SU-DHL-6 (cell line): Measurements from ENCODE around the gene PCYOX1L.
"Not testable (repeated sequence)": the region's sequence is repeated elsewhere in the genome, so short reads cannot be mapped to it uniquely, and the experiment has no call there.

Source experiments
- H2AFZ ChIP-seq: fragments of 200-600 bp; sonication (generic); 2 replicates; pipeline ENCODE4 v1.6.1; 2014; ENCODE audit warnings: low read depth, mild to moderate bottlenecking, moderate library complexity, mixed read lengths, antibody characterized with exemption, low read length; ENCODE audit not compliant: severe bottlenecking
- H3F3A ChIP-seq: fragments of 200-600 bp; shearing (Covaris generic); 2 replicates; pipeline ENCODE4 v1.6.0; 2016; ENCODE audit warnings: antibody characterized with exemption, mild to moderate bottlenecking; ENCODE audit not compliant: insufficient read depth
- H3K27ac ChIP-seq: fragments of 200-600 bp; sonication (generic); 2 replicates; pipeline ENCODE4 v1.5.1; 2016; ENCODE audit warnings: low read depth, mild to moderate bottlenecking, low read length, moderate library complexity, mixed read lengths
- H3K27me3 ChIP-seq: fragments of 200-600 bp; sonication (generic), shearing (Covaris generic); 2 replicates; pipeline ENCODE4 v1.6.0; 2014; ENCODE audit warnings: mild to moderate bottlenecking, low read length
- H3K36me3 ChIP-seq: fragments of 200-600 bp; sonication (generic); 2 replicates; pipeline ENCODE4 v1.6.1; 2014; ENCODE audit warnings: mild to moderate bottlenecking, low read length, mixed read lengths
- H3K4me2 ChIP-seq: fragments of 300-600, 200-600 bp; shearing (Covaris generic), sonication (generic); 2 replicates; pipeline ENCODE4 v1.6.0; 2014; ENCODE audit warnings: low read length, low read depth, mild to moderate bottlenecking; ENCODE audit not compliant: poor library complexity, severe bottlenecking
- H3K4me3 ChIP-seq: fragments of 200-600 bp; sonication (generic); 2 replicates; pipeline ENCODE4 v1.5.1; 2014; ENCODE audit warnings: antibody characterized with exemption, low read length, mild to moderate bottlenecking, mixed read lengths; ENCODE audit not compliant: insufficient read depth, poor library complexity, severe bottlenecking
- H3K79me2 ChIP-seq: fragments of 200-600 bp; sonication (generic); 2 replicates; pipeline ENCODE4 v1.6.1; 2014; ENCODE audit warnings: mild to moderate bottlenecking, low read length, moderate library complexity; ENCODE audit not compliant: insufficient read depth
- H3K9ac ChIP-seq: fragments of 200-600 bp; sonication (generic); 2 replicates; pipeline ENCODE4 v1.7.0; 2014; ENCODE audit warnings: mild to moderate bottlenecking, low read length
- H3K9me2 ChIP-seq: fragments of 200-600 bp; sonication (generic); replicated peaks from 2 replicates; pipeline ENCODE4 v1.6.1; 2014; ENCODE audit warnings: low read length; ENCODE audit not compliant: insufficient read depth
- H3K9me3 ChIP-seq: fragments of 200-600 bp; sonication (generic); 2 replicates; pipeline ENCODE4 v1.6.1; 2014; ENCODE audit warnings: low read length, mixed read lengths; ENCODE audit not compliant: insufficient read depth
- H4K20me1 ChIP-seq: fragments of 200-600 bp; sonication (generic); 2 replicates; pipeline ENCODE4 v1.6.1; 2014; ENCODE audit warnings: low read depth, mild to moderate bottlenecking, antibody characterized with exemption, low read length, moderate library complexity, mixed read lengths
- EZH2phosphoT487 ChIP-seq: fragments of 200-600 bp; sonication (generic), shearing (Covaris generic); conservative IDR thresholded peaks from 2 replicates; pipeline ENCODE4 v1.6.1; 2018; ENCODE audit warnings: mild to moderate bottlenecking, antibody characterized with exemption, low read length, moderate library complexity, mixed read lengths
- TF ChIP-seq, protein P1 (sequence below): fragments of 200-600 bp; sonication (generic); IDR thresholded peaks from one replicate; pipeline ENCODE4 v1.5.1; 2017; ENCODE audit warnings: antibody characterized with exemption, mild to moderate bottlenecking, low read length, moderate library complexity; ENCODE audit not compliant: insufficient read depth, poor library complexity, severe bottlenecking

PCYOX1L gene

DNA sequence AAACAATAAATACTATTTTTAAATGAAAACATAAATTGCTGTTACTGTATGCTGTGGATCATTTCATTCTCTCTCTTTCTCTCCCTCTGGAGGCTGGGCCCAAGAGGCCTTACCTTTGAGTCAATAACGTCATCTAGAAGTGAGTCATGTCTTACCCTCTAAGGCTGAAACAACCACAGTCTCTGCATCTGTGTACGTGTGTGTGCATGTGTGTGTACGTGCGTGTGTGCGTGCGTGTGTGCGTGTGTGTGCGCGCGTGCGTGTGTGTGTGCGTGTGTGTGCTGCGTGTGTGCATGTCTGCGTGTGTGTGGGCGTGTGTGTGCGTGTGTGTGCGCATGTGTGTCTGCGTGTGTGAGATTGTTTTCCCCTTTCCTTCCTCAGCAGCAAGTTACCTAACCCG is 34.9 kb downstream of the PCYOX1L start:
- H3K27me3 ChIP-seq, result 0 out of 2 replicates have a peak, but pooled peaks cover 4% of the 10 kb centered on the region
- H3K36me3 ChIP-seq, result no peaks in the 10 kb centered on the region
- no peak overlapping the region for H3K27ac ChIP-seq
- H3K9ac ChIP-seq, result no peak overlapping the region
- no peaks in the 10 kb centered on the region for H3K9me2 ChIP-seq
- no peaks in the 10 kb centered on the region for H4K20me1 ChIP-seq
- H3F3A ChIP-seq, result no peaks in the 10 kb centered on the region
- H3K79me2 ChIP-seq, result no peaks in the 10 kb centered on the region
- H3K4me2 ChIP-seq, result no peak overlapping the region
- H3K9me3 ChIP-seq, result no peaks in the 10 kb centered on the region
- no peak overlapping the region for H3K4me3 ChIP-seq
- TF ChIP-seq EZH2phosphoT487, result no peak
- TF ChIP-seq, protein P1, sequence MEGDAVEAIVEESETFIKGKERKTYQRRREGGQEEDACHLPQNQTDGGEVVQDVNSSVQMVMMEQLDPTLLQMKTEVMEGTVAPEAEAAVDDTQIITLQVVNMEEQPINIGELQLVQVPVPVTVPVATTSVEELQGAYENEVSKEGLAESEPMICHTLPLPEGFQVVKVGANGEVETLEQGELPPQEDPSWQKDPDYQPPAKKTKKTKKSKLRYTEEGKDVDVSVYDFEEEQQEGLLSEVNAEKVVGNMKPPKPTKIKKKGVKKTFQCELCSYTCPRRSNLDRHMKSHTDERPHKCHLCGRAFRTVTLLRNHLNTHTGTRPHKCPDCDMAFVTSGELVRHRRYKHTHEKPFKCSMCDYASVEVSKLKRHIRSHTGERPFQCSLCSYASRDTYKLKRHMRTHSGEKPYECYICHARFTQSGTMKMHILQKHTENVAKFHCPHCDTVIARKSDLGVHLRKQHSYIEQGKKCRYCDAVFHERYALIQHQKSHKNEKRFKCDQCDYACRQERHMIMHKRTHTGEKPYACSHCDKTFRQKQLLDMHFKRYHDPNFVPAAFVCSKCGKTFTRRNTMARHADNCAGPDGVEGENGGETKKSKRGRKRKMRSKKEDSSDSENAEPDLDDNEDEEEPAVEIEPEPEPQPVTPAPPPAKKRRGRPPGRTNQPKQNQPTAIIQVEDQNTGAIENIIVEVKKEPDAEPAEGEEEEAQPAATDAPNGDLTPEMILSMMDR, result no peak
- no peak overlapping the region for H2AFZ ChIP-seq

DNA sequence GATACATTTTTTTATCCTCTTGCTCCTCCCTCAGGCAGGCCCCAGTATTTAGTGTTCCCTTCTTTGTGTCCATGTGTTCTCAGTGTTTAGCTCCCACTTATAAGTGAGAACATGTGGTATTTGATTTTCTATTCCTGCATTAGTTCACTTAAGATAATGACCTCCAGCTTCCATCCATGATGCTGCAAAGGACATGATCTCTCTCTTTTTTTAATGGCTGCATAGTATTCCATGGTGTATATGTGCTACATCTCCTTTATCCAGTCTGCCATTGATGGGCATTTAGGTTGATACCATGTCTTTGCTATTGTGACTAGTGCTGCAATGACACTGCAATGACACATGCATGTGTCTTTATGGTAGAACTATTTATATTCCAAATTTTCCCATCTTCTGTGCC is 37.1 kb downstream of the PCYOX1L start:
- not testable (repeated sequence) for H3F3A ChIP-seq, H3K4me2 ChIP-seq, H3K27ac ChIP-seq, H3K9me2 ChIP-seq, H3K4me3 ChIP-seq, H3K79me2 ChIP-seq, H3K9ac ChIP-seq, H3K27me3 ChIP-seq, H4K20me1 ChIP-seq, H3K36me3 ChIP-seq, H3K9me3 ChIP-seq, H2AFZ ChIP-seq

DNA sequence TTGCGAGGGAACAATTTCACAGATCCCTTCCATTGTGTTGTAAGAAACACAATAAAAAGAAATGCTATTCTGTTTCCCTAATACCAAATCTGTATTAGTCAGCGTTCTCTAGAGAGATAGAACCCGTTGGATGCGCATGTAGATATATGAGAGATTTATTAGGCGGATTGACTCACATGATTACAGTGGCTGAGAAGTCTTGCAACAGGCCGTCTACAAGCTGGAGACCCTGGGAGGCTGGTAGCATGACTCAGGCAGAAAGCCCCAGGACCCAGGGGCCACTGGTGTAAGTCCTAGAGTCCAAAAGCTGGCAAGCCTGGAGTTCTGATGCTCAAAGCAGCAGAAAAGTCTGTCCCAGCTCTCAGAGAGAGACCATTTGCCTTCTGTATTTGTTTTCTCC is 39.7 kb downstream of the PCYOX1L start:
- no peaks in the 10 kb centered on the region for H3F3A ChIP-seq
- H4K20me1 ChIP-seq, result no peaks in the 10 kb centered on the region
- no peaks in the 10 kb centered on the region for H3K9me2 ChIP-seq
- no peak overlapping the region for H3K27ac ChIP-seq
- no peak overlapping the region for H3K4me3 ChIP-seq
- H3K9ac ChIP-seq, result no peak overlapping the region
- no peaks in the 10 kb centered on the region for H3K9me3 ChIP-seq
- TF ChIP-seq EZH2phosphoT487, result no peak
- TF ChIP-seq, protein P1, result no peak
- no peaks in the 10 kb centered on the region for H3K79me2 ChIP-seq
- H2AFZ ChIP-seq, result no peak overlapping the region
- no peaks in the 10 kb centered on the region for H3K27me3 ChIP-seq
- no peaks in the 10 kb centered on the region for H3K36me3 ChIP-seq
- no peak overlapping the region for H3K4me2 ChIP-seq

DNA sequence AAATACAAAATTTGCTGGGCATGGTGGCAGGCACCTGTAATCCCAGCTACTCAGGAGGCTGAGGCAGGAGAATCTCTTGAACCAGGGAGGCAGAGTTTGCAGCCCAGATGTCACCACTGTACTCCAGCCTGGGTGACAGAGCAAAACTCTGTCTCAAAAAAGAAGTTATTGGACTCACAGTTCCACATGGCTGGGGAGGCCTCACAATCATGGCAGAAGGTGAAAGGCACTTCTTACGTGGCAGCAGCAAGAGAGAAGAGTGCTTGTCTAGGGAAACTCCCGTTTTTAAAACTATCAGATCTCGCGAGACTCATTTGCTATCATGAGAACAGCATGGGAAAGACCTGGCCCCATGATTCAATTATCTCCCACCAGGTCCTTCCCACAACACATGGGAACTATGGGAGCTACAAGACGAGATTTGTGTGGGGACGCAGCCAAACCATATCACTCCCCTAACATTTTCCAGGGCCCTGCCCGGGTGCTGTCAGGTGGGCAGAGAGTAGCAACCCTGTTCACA is 41.0 kb downstream of the PCYOX1L start:
- H3K36me3 ChIP-seq, H3K4me3 ChIP-seq, H3K27ac ChIP-seq, H3K9ac ChIP-seq, H3K9me3 ChIP-seq, H3K9me2 ChIP-seq, H2AFZ ChIP-seq, H3K4me2 ChIP-seq, H3K79me2 ChIP-seq, H3K27me3 ChIP-seq, H4K20me1 ChIP-seq, H3F3A ChIP-seq: not testable (repeated sequence)
